Karpas-422 (cell line): ENCODE data around the gene KCND3. TPM values are rescaled to one million over a fixed set of nuclear protein-coding genes. Genes with fewer than 3 reads are reported as not detected.
"Not testable (repeated sequence)": the region's sequence is repeated elsewhere in the genome, so short reads cannot be mapped to it uniquely, and the experiment has no call there.

Experiments used
- DNase-seq: peaks from one replicate; pipeline ENCODE4 v3.0.0-alpha.2; 2015
- H2AFZ ChIP-seq: fragments of 200-600 bp; sonication (generic); 2 replicates; pipeline ENCODE4 v1.6.1; 2014; ENCODE audit warnings: antibody characterized with exemption, low read length, mixed read lengths
- H3K27ac ChIP-seq: fragments of 200-600 bp; sonication (generic); 2 replicates; pipeline ENCODE4 v1.5.1; 2014; ENCODE audit warnings: mild to moderate bottlenecking, low read length, moderate library complexity
- H3K27me3 ChIP-seq: fragments of 200-600 bp; sonication (generic); 2 replicates; pipeline ENCODE4 v1.6.1; 2014; ENCODE audit warnings: low read length, mixed read lengths
- H3K36me3 ChIP-seq: fragments of 200-600 bp; sonication (generic); 2 replicates; pipeline ENCODE4 v1.6.1; 2014; ENCODE audit warnings: low read length, mixed read lengths; ENCODE audit not compliant: insufficient read depth
- H3K4me1 ChIP-seq: fragments of 200-600 bp; sonication (generic); 2 replicates; pipeline ENCODE4 v1.6.1; 2014; ENCODE audit warnings: mild to moderate bottlenecking, low read length, mixed read lengths
- H3K4me2 ChIP-seq: fragments of 200-600 bp; sonication (generic); 2 replicates; pipeline ENCODE4 v1.6.1; 2014; ENCODE audit warnings: low read length, low read depth, mild to moderate bottlenecking; ENCODE audit not compliant: poor library complexity, severe bottlenecking
- H3K4me3 ChIP-seq: fragments of 200-600 bp; sonication (generic); 2 replicates; pipeline ENCODE4 v1.5.1; 2014; ENCODE audit warnings: mild to moderate bottlenecking, antibody characterized with exemption, low read length, mixed read lengths
- H3K79me2 ChIP-seq: fragments of 200-600 bp; sonication (generic); 2 replicates; pipeline ENCODE4 v1.6.1; 2014; ENCODE audit warnings: mild to moderate bottlenecking, low read length, mixed read lengths
- H3K9ac ChIP-seq: fragments of 200-600 bp; sonication (generic); 2 replicates; pipeline ENCODE4 v1.6.0; 2014; ENCODE audit warnings: low read length
- H3K9me2 ChIP-seq: fragments of 200-600 bp; sonication (generic), shearing (Covaris generic); replicated peaks from 2 replicates; pipeline ENCODE4 v1.6.0; 2014; ENCODE audit warnings: mild to moderate bottlenecking, low read length, moderate library complexity; ENCODE audit not compliant: insufficient read depth
- H3K9me3 ChIP-seq: fragments of 300-700, 200-600 bp; sonication (generic); 2 replicates; pipeline ENCODE4 v1.6.1; 2014; ENCODE audit warnings: low read length, mixed read lengths
- H4K20me1 ChIP-seq: fragments of 200-600 bp; sonication (generic); 2 replicates; pipeline ENCODE4 v1.6.1; 2014; ENCODE audit warnings: mild to moderate bottlenecking, antibody characterized with exemption, low read length, low read depth; ENCODE audit not compliant: insufficient read depth
- total RNA-seq: library from RNA; depleted of rRNA; stranded (reverse); fragments of >200 nt; shearing (Covaris generic); gene quantifications from 2 replicates; pipeline ENCODE4 v1.2.3, GENCODE V29; 2014; ENCODE audit warnings: low replicate concordance

Gene KCND3
- total RNA-seq, 1 experiment from 2014 or later, result not detected

DNA sequence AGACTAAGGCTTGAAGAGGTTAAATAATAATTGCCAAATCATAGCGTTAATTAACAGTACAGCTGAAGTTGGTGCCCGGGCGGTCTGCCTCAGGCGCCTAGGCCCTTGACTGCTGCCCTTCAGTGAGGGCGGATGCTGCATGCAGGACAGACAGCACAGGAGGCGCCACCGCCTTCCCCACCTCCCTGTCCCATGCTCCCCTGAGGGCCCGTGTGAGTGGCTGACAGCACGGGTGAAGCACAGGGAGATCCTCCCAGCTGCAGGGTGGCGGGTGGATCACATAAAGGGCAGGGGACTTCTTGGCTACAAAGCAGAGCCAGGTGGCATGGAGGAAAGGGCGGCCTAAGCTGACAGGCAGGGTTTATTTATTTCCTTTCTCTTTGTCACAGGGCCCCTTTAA lies 184.7 kb downstream of the KCND3 start:
- no peaks in the 10 kb centered on the region for H3K79me2 ChIP-seq
- no peaks in the 10 kb centered on the region for H3K9me3 ChIP-seq
- no peak overlapping the region for H3K27ac ChIP-seq
- H3K4me2 ChIP-seq, result no peak overlapping the region
- no peaks in the 10 kb centered on the region for H3K27me3 ChIP-seq
- H3K36me3 ChIP-seq, result no peaks in the 10 kb centered on the region
- DNase-seq, result no peak
- no peaks in the 10 kb centered on the region for H3K9me2 ChIP-seq
- H3K4me3 ChIP-seq, result no peak overlapping the region
- no peaks in the 10 kb centered on the region for H4K20me1 ChIP-seq
- H2AFZ ChIP-seq, result no peak overlapping the region
- no peak overlapping the region for H3K9ac ChIP-seq
- H3K4me1 ChIP-seq, result no peaks in the 10 kb centered on the region

DNA sequence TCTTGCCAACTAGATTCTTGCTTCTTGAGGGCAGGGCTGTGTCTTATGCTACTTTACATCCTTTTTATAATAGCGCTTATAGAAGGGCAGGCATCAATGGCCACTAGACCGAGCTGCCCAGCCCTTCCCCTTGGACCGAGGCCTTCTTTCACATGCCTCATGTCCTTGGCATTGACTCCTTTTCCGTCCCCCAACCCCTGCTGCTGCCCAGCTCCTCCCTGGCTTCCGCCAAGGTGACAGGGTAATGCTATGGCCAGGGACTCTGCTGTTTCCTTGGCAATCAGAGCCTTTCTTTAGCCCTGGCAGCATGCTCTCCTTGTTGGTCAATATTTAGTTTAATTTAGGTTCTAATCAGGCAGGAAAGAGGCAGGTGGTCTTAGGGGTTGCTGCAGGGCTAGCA lies 185.5 kb downstream of the KCND3 start:
- no peaks in the 10 kb centered on the region for H3K27me3 ChIP-seq
- H3K36me3 ChIP-seq, result no peaks in the 10 kb centered on the region
- DNase-seq, result no peak
- H3K4me3 ChIP-seq, result no peak overlapping the region
- no peak overlapping the region for H3K4me2 ChIP-seq
- no peak overlapping the region for H3K9ac ChIP-seq
- no peaks in the 10 kb centered on the region for H3K9me3 ChIP-seq
- H3K79me2 ChIP-seq, result no peaks in the 10 kb centered on the region
- H3K27ac ChIP-seq, result no peak overlapping the region
- no peaks in the 10 kb centered on the region for H4K20me1 ChIP-seq
- H2AFZ ChIP-seq, result no peak overlapping the region
- no peaks in the 10 kb centered on the region for H3K9me2 ChIP-seq
- no peaks in the 10 kb centered on the region for H3K4me1 ChIP-seq

DNA sequence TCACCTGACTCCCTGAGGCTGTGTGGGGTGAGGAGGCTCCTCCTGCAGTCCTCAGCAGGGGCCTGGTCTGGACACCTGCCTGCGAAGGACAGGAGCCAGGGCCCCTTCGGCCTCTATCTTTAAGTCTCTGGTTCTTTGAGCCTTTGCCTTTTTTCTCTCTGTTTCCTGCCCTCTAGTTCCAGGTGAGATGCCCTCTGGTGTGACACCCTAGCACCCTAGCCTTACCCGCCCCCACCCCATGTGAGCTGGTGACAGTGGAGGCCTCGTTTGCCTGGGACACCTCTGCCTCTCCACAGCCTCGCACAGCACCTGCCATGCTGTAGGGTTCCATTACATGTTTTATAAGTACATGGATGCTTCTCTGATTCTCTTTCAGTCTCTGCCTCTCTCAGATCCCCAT lies 186.5 kb downstream of the KCND3 start:
- Histone ChIP-seq H3K9me3 (no peaks in the 10 kb centered on the region), H4K20me1 (no peaks in the 10 kb centered on the region), H3K27ac (no peak overlapping the region), H3K27me3 (no peaks in the 10 kb centered on the region), H3K79me2 (no peaks in the 10 kb centered on the region), H3K9ac (no peak overlapping the region), H3K4me2 (no peak overlapping the region), H3K4me1 (no peaks in the 10 kb centered on the region), H2AFZ (no peak overlapping the region), H3K4me3 (no peak overlapping the region), H3K36me3 (no peaks in the 10 kb centered on the region), H3K9me2 (no peaks in the 10 kb centered on the region)
- no peak for DNase-seq

DNA sequence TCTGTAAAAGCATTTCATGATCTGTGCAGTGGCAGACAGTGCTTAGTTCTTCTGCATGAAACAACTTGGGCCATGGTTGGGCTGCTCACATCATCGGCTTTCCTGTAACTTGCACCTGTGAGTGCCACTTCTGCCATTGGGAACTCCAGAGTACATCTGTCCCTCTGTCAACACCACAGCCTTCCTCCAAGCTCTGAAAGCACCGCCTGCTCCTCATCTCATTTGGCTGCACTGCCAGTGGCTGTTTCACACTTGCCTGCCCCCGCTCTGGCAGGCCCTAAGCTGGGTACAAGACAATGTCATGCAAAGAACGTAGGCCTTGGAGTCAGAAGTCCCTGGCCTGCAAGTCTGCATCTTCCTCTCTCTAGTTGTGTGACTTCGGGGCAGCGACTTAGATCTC lies 187.4 kb downstream of the KCND3 start:
- Histone ChIP-seq H3K79me2 (no peaks in the 10 kb centered on the region), H3K4me1 (no peaks in the 10 kb centered on the region), H3K27me3 (no peaks in the 10 kb centered on the region), H4K20me1 (no peaks in the 10 kb centered on the region), H2AFZ (no peak overlapping the region), H3K4me2 (no peak overlapping the region), H3K9me2 (no peaks in the 10 kb centered on the region), H3K27ac (no peak overlapping the region), H3K9ac (no peak overlapping the region), H3K4me3 (no peak overlapping the region), H3K36me3 (no peaks in the 10 kb centered on the region), H3K9me3 (no peaks in the 10 kb centered on the region)
- DNase-seq, result no peak

DNA sequence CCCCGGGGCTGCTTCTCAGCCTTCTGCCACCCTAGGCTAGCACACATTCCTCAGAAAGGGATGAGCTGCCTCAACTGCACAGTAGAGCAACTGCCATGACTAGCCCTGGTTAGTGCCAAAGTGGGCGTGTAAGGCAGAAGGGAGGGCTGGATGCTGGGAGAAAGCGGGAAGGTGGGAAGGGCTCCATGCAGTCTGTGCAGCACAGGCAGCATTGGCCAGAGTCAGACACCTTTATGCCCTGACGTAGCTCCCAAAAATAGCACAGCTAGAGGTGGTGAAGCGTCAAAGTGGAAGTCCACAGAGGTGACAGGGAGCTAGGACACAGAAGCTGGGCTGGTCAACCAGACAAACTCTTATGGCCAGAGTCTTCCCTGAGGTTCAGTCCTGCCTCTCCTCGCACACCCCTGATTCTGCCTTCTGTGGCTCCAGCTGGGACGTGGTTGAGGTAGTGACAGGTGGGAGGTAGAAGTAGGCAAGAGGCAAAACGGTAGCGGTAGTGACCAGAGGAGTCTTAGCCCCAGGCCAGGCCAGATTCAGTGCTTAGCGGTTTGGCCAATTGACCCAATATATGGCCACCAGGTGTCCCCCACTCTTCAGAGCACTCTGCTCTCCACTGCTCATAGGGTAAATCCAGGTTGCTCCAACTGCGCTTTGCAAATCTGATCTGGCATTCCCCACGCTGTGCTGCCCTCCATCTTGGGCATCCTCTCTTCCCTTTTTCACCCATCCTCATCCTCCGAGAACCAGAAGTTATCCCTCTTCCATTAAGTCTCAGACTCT lies 188.2 kb downstream of the KCND3 start:
- no peak for DNase-seq
- no peak overlapping the region for H3K4me3 ChIP-seq
- no peaks in the 10 kb centered on the region for H3K9me3 ChIP-seq

DNA sequence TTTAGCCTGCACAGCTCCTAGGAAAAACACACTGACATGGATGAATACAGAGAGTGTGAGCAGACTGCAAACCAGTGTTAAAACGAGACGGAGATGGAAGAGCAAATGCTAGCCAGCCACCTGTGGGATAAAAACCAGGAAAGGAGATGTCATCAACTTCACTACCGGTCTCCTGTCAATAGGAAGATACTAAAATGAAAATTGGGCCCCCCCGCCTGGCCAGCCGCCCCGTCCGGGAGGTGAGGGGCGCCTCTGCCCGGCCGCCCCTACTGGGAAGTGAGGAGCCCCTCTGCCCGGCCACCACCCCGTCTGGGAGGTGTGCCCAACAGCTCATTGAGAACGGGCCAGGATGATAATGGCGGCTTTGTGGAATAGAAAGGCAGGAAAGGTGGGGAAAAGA lies 189.7 kb downstream of the KCND3 start:
- H2AFZ ChIP-seq, H3K9me3 ChIP-seq, H3K27ac ChIP-seq, H3K9ac ChIP-seq, H3K27me3 ChIP-seq, DNase-seq, H3K4me2 ChIP-seq, H3K36me3 ChIP-seq, H4K20me1 ChIP-seq, H3K4me3 ChIP-seq, H3K79me2 ChIP-seq, H3K4me1 ChIP-seq, H3K9me2 ChIP-seq: not testable (repeated sequence)

More for the DNA sequence above, 188.2 kb downstream of the KCND3 start:
- Histone ChIP-seq H3K4me2 (no peak overlapping the region), H3K27me3 (no peaks in the 10 kb centered on the region), H2AFZ (no peak overlapping the region), H4K20me1 (no peaks in the 10 kb centered on the region), H3K36me3 (no peaks in the 10 kb centered on the region), H3K9me2 (no peaks in the 10 kb centered on the region), H3K79me2 (no peaks in the 10 kb centered on the region), H3K4me1 (no peaks in the 10 kb centered on the region), H3K9ac (no peak overlapping the region), H3K27ac (no peak overlapping the region)

DNA sequence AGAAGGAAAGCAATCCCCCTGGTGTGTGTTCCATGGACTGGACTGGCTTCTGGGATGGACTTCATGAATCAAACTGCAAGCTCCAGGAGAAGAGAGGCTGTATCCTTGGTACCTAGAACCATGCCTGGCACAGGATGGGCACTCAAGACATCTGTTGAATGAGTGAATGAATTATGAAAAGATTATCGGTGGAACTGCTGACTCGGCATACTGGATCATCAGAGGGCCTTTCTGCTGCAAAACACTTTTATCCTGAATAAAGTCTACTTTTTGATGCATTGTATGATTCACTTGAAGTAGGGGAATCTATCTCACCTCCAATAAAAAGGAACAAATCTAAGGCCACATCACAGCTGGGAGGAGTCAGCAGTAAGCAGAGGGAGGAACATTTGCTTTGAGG lies 190.9 kb downstream of the KCND3 start:
- Histone ChIP-seq H2AFZ (no peak overlapping the region), H3K9me3 (no peaks in the 10 kb centered on the region), H3K79me2 (no peaks in the 10 kb centered on the region), H3K4me1 (no peaks in the 10 kb centered on the region), H3K4me3 (no peak overlapping the region), H3K9ac (no peak overlapping the region), H3K4me2 (no peak overlapping the region), H3K27me3 (no peaks in the 10 kb centered on the region), H3K9me2 (no peaks in the 10 kb centered on the region), H4K20me1 (no peaks in the 10 kb centered on the region), H3K27ac (no peak overlapping the region), H3K36me3 (no peaks in the 10 kb centered on the region)
- no peak for DNase-seq

DNA sequence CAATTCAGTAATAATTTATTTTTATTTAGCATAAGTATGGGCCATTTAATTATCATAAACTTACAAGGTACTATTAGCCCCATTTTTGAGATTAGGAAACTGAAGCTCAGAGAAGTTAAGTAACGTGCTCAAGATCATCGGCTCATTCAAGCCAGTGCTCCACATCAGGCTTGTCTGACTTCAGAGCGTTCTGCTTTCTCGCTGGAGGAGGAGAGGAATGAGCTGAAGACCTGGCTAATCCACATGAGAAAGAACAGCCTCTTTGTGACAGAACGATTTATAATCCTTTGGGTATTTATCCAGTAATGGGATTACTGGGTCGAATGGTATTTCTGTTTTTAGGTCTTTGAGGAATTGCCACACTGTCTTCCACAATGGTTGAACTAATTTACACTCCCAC lies 194.1 kb downstream of the KCND3 start:
- no peaks in the 10 kb centered on the region for H4K20me1 ChIP-seq
- no peaks in the 10 kb centered on the region; the same call in 1 of the 2 replicates for H3K27me3 ChIP-seq
- H3K27ac ChIP-seq, result no peak overlapping the region
- DNase-seq, result no peak
- no peak overlapping the region for H3K4me3 ChIP-seq
- no peak overlapping the region for H3K4me2 ChIP-seq
- no peaks in the 10 kb centered on the region for H3K4me1 ChIP-seq
- no peaks in the 10 kb centered on the region for H3K9me3 ChIP-seq
- no peaks in the 10 kb centered on the region for H3K36me3 ChIP-seq
- H2AFZ ChIP-seq, result no peak overlapping the region
- H3K9me2 ChIP-seq, result no peaks in the 10 kb centered on the region
- H3K9ac ChIP-seq, result no peak overlapping the region
- H3K79me2 ChIP-seq, result no peaks in the 10 kb centered on the region
